Activated naive CD8-positive, alpha-beta T cell treated with anti-CD3 and anti-CD28 coated beads, Interleukin-2, amount 50 U/mL, for 24 hours (primary cell): Measurements from ENCODE around the gene PNRC1.
"Not testable (repeated sequence)": the region's sequence is repeated elsewhere in the genome, so short reads cannot be mapped to it uniquely, and the experiment has no call there.

ENCODE experiments used
- ATAC-seq: fragments of 150-1000 bp; cut with Tn5 transposase; one replicate; pipeline ENCODE4 v1.10.0; 2021
- DNase-seq: peaks from one replicate; pipeline ENCODE4 v3.0.0; 2021
- H3K27ac Mint-ChIP-seq: one replicate; pipeline ENCODE4 v1.8.0; 2021; ENCODE audit warnings: mild to moderate bottlenecking, mixed read lengths
- H3K27me3 Mint-ChIP-seq: one replicate; pipeline ENCODE4 v1.8.0; 2021; ENCODE audit warnings: mixed read lengths
- H3K36me3 Mint-ChIP-seq: one replicate; pipeline ENCODE4 v1.8.0; 2021; ENCODE audit warnings: low read depth, mixed read lengths
- H3K4me1 Mint-ChIP-seq: one replicate; pipeline ENCODE4 v1.8.0; 2021; ENCODE audit warnings: mixed read lengths
- H3K4me3 Mint-ChIP-seq: one replicate; pipeline ENCODE4 v1.8.0; 2021; ENCODE audit warnings: mild to moderate bottlenecking, moderate library complexity, mixed read lengths
- H3K9me3 Mint-ChIP-seq: one replicate; pipeline ENCODE4 v1.8.0; 2021; ENCODE audit warnings: mixed read lengths

Gene PNRC1

DNA sequence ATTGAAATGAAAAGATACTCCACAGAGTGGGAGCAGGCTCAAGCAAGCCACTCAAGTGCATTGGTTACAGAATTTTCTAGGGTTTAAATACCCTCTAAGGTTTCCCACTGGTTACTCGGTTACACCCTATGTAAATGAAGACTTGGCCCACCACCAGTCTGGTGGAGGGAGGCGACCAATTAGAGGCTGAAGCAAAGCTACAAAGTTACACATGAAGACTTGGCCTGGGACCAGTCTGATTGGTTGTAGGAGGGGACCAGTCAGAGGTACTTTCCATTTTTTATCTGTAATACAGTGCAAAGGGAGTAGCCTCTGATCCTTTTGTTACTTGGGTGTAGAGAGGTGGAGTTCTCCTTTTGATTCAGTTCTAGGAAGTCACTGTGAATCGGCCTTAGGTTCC, 29.7 kb downstream of the PNRC1 start:
- no peak for DNase-seq
- Mint-ChIP-seq H3K4me3 (no peak overlapping the region), H3K27ac (no peak overlapping the region), H3K27me3 (no peaks in the 10 kb centered on the region), H3K36me3 (no peaks in the 10 kb centered on the region), H3K9me3 (no peaks in the 10 kb centered on the region), H3K4me1 (no peaks in the 10 kb centered on the region)
- ATAC-seq, result no peak

DNA sequence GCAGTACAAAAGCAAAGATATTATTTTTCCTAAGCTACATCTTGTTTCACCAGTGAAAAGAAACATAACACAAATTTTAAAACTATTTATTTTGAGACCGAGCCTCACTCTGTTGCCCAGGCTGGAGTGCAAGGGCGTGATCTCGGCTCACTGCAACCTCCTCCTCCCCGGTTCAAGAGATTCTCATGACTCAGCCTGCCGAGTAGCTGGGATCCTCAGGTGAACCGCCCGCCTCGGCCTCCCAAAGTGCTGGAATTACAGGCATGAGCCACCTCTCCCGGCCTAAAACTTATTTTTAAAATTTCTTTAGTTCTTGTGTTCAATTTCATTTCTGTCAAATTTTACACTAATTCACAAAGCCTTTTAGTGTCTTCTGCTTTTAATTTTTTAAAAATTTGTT, 31.4 kb downstream of the PNRC1 start:
- no peak for DNase-seq
- no peak overlapping the region for H3K27ac Mint-ChIP-seq
- ATAC-seq, result no peak
- H3K36me3 Mint-ChIP-seq, result no peaks in the 10 kb centered on the region
- peaks cover 2% of the 10 kb centered on the region for H3K27me3 Mint-ChIP-seq
- H3K9me3 Mint-ChIP-seq, result no peaks in the 10 kb centered on the region
- no peak overlapping the region for H3K4me3 Mint-ChIP-seq
- peaks cover 2% of the 10 kb centered on the region for H3K4me1 Mint-ChIP-seq

DNA sequence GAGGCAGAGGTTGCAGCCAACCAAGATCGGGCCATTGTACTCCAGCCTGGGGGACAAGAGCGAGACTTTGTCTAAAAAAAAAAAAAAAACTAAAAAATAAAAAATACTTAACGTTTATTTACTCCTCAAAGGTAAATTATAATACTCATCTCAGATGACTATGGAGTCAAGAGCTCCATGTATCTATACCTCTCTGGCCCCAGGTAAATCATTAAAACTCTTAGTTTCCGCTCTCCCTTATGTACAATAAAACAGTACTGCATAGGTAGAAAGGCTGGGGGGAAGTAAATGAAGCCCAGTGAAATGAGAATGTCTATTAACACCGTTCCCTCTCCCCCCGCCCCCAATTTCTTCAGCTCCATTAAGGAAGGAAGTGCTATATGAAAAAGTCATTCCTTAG, 36.2 kb downstream of the PNRC1 start:
- Mint-ChIP-seq H3K4me3 (peak overlapping the region; percentile 80), H3K27ac (no peak overlapping the region), H3K36me3 (no peaks in the 10 kb centered on the region), H3K4me1 (peaks cover 6% of the 10 kb centered on the region), H3K9me3 (no peaks in the 10 kb centered on the region), H3K27me3 (peaks cover 6% of the 10 kb centered on the region)
- no peak for ATAC-seq
- DNase-seq, result no peak

DNA sequence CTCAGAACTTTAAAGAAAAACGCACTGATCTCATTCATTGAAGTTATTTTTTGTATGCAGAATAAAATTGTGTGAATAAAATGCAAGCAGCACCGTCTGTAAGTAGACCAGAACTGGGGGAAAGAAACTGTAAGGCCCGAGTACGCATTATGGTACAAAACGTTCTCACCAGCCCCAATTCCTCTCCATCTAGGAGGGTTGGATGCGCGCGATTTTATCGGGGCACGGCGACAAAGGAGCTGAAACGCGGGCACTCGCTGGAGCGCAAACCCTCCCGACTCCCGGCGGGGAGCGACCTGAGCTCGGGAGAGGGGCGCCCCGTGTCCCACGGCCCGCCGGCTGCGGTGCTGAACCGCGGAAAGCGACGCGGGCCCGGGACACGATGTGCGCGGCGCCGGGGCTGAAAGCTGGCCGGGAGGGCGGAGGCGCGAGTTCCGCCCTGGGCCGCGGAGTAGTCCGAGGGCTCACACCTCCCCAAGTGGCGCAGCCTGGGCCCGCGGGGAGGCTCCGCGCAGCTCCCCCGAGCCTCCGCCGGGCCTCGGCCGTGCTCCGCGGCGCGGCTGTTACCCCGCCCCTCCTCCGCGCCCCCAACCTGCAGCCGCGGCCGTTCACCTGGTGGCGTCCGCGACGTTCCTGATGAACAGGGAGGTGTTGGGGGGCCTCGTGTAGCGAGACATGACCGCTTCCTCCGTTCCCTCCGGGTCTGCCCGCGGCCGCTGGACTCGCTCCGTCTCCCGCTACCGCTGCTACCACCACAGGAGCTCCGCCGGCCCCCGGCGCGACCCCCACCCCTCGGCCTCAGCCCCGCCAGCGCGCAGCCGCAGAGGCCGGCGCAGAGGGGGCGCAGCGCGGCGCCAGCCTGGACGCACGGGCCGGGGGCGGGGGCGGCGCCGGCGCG, 36.9 kb downstream of the PNRC1 start, which contains the start of gene SRSF12:
Gene SRSF12, minus strand, starts transcription at position 861 of the 898 bp plus-strand sequence. Its CDS starts 184 bp downstream, at position 677.
- peaks cover 6% of the 10 kb centered on the region for H3K27me3 Mint-ChIP-seq
- peak; percentile 89 for ATAC-seq
- H3K4me3 Mint-ChIP-seq, result peak within 1 kb of the TSS; percentile 80
- no peaks in the 10 kb centered on the region for H3K9me3 Mint-ChIP-seq
- peaks cover 6% of the 10 kb centered on the region for H3K4me1 Mint-ChIP-seq
- peak within 1 kb of the TSS; percentile 33 for H3K27ac Mint-ChIP-seq
- DNase-seq, result peak; percentile 39
- no peaks in the 10 kb centered on the region for H3K36me3 Mint-ChIP-seq

DNA sequence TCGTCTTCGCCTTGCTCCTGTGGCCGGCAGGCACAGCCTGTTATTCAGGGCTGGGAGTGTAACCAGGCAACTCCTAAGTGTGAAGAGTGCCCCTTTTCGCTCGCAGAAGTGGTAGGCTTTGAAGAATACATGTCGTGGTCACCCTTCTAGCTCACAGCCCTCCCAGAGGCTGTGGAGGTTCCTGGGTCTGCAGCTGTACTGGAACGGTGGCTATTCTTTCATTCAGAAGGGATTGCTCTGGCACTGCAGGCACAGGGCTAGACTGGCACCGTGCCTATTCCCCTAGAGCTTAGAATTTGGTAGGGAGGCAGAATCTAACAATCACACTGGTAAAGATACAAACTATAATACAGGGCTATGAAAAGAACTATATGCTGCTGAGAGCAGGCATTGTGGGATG, 38.4 kb downstream of the PNRC1 start:
- ATAC-seq, result no peak
- H3K27ac Mint-ChIP-seq, result no peak overlapping the region
- no peak for DNase-seq
- no peaks in the 10 kb centered on the region for H3K9me3 Mint-ChIP-seq
- H3K27me3 Mint-ChIP-seq, result peaks cover 6% of the 10 kb centered on the region
- H3K4me3 Mint-ChIP-seq, result peak overlapping the region; percentile 69
- no peaks in the 10 kb centered on the region for H3K36me3 Mint-ChIP-seq
- H3K4me1 Mint-ChIP-seq, result peaks cover 6% of the 10 kb centered on the region

DNA sequence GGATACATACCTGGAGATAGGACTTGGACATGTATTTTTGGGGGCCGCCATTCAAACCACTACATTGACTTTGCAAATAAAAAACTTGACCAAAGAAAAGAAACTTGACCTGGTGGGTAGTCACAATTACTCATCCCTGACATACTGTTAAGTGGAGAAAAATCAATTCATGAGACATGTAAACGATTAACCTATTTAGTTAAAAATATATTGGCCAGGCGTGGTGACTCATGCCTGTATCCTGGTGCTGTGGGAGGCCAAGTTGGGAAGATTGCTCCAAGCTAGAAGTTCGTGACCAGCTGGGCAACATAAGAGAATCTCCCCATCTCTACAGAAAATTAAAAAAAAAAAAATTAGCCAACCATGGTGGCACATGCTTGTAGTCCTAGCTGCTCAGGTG, 39.8 kb downstream of the PNRC1 start:
- DNase-seq (no peak), ATAC-seq (no peak)
- Mint-ChIP-seq H3K27ac (no peak overlapping the region), H3K4me3 (no peak overlapping the region), H3K27me3 (peaks cover 6% of the 10 kb centered on the region), H3K4me1 (peaks cover 6% of the 10 kb centered on the region), H3K9me3 (no peaks in the 10 kb centered on the region), H3K36me3 (no peaks in the 10 kb centered on the region)

DNA sequence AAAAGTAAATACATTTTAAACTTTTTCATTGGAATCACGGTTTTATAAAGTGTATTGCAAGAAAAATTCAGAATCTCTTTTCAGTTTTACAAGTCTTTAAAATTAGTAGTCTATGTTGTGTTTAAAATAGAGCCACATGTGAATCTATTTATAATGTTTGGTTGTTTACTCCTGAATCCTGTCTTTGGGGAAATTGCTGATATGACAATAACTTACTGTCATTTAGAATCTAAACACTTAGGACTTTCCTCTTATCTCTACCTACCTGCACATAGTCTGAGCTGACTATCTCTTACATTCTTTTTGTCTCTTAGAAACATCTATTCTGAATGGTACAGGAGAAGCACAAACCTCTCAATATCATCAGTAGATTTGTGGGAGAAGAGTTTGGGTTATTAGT, 41.4 kb downstream of the PNRC1 start:
- Mint-ChIP-seq H3K9me3 (no peaks in the 10 kb centered on the region), H3K36me3 (no peaks in the 10 kb centered on the region), H3K27me3 (peaks cover 3% of the 10 kb centered on the region), H3K4me3 (no peak overlapping the region), H3K27ac (no peak overlapping the region), H3K4me1 (peaks cover 3% of the 10 kb centered on the region)
- ATAC-seq (no peak), DNase-seq (no peak)

DNA sequence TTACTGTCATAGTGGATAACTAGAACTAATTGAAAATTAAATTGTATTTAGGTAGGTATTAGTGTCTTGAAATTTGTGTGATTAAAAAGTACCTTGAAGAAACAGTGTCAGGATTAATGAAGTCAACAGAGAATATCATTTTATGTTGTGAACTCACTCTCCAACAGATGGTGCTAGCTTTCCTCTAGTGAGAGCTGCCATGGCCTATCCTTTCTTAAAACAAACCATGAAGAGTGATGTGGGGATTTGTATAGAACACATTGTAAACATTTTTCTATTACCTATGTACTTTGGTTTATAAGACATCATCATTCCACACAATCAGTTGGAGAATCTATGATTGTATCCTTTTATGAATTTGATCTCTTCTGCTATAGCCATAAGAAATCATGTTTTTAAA, 42.1 kb downstream of the PNRC1 start:
- ATAC-seq, result peak; percentile 43
- H3K4me1 Mint-ChIP-seq, result no peaks in the 10 kb centered on the region
- H3K27me3 Mint-ChIP-seq, result no peaks in the 10 kb centered on the region
- no peaks in the 10 kb centered on the region for H3K9me3 Mint-ChIP-seq
- H3K36me3 Mint-ChIP-seq, result no peaks in the 10 kb centered on the region
- no peak overlapping the region for H3K4me3 Mint-ChIP-seq
- no peak for DNase-seq
- H3K27ac Mint-ChIP-seq, result no peak overlapping the region

DNA sequence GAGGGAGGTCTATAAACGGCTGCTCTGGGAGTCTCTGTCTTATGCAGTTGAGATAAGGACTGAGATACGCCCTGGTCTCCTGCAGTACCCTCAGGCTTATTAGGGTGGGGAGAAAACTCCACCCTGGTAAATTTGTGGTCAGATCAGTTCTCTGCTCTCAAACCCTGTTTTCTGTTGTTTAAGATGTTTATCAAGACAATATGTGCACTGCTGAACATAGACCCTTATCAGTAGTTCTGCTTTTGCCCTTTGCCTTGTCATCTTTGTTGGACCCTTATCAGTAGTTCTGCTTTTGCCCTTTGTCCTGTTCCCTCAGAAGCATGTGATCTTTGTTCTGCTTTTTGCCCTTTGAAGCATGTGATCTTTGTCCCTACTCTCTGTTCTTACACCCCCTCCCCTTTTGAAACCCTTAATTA, 47.7 kb downstream of the PNRC1 start:
- H3K27ac Mint-ChIP-seq, H3K27me3 Mint-ChIP-seq, H3K4me3 Mint-ChIP-seq, H3K9me3 Mint-ChIP-seq, H3K4me1 Mint-ChIP-seq, DNase-seq, ATAC-seq, H3K36me3 Mint-ChIP-seq: not testable (repeated sequence)

DNA sequence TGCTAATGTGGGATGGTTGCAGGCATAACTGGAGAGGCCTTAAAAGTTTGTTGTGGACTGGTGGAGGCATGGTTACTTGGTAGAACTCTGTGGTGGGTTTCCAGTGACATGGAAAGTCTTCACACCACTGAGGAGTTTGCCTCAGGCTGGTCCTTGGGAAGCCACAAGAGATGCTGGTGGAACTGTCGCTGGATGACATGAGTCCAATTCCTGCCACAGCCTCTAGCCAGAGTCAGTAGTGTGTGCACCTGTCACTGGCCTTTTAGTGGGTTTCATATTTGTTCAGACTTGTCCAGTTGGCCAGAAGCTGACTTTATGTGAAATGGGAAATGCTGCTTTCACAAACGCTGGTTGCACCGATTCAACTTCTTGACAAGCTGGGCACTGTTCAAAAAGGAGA, 51.0 kb downstream of the PNRC1 start:
- Mint-ChIP-seq H3K27ac (no peak overlapping the region), H3K27me3 (no peaks in the 10 kb centered on the region), H3K4me3 (no peak overlapping the region), H3K9me3 (peaks cover 5% of the 10 kb centered on the region), H3K4me1 (no peaks in the 10 kb centered on the region), H3K36me3 (no peaks in the 10 kb centered on the region)
- ATAC-seq, result no peak
- no peak for DNase-seq

DNA sequence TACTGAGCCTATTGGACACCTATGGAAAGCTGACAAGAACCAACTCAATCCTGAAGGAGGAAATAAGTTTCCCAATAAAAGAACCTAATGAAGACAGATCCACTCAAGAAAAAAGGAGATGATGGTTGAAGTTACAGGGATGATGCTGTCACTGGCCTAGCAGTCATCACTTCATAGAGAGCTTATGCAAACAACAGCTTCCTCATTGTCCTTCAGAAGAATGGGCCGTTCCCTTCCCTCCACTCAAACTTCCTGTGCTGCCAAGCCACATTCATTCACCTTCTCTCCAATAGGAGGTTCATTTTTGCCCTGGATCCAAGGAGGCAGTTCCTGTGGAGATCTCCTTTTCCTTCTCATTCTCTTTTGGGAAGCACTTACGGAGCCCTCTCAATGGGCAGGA, 51.5 kb downstream of the PNRC1 start:
- H3K4me3 Mint-ChIP-seq, result no peak overlapping the region
- peaks cover 5% of the 10 kb centered on the region for H3K9me3 Mint-ChIP-seq
- H3K27ac Mint-ChIP-seq, result no peak overlapping the region
- no peak for ATAC-seq
- DNase-seq, result no peak
- no peaks in the 10 kb centered on the region for H3K4me1 Mint-ChIP-seq
- no peaks in the 10 kb centered on the region for H3K27me3 Mint-ChIP-seq
- H3K36me3 Mint-ChIP-seq, result no peaks in the 10 kb centered on the region

DNA sequence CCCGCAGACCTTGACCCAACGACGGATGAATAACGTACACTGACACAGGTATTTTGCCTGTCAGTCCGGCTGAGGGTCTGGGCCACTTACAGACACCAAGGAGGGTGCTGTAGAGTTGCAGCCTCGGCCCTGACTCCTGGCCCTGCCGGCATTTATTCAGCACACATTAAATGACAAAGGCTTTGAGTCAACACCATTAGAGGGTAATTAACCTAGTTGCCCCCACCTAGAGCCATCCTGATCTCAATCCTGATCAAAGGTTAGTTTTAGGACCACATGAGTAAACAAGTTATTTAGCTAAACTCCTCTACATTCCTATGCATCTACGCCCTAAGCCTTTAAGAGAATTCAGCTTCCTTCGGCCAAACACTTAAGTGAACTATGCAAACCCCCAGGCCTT, 53.4 kb downstream of the PNRC1 start:
- Mint-ChIP-seq H3K27me3 (no peaks in the 10 kb centered on the region), H3K4me1 (no peaks in the 10 kb centered on the region), H3K4me3 (no peak overlapping the region), H3K9me3 (no peaks in the 10 kb centered on the region), H3K36me3 (no peaks in the 10 kb centered on the region), H3K27ac (no peak overlapping the region)
- no peak for DNase-seq
- no peak for ATAC-seq

DNA sequence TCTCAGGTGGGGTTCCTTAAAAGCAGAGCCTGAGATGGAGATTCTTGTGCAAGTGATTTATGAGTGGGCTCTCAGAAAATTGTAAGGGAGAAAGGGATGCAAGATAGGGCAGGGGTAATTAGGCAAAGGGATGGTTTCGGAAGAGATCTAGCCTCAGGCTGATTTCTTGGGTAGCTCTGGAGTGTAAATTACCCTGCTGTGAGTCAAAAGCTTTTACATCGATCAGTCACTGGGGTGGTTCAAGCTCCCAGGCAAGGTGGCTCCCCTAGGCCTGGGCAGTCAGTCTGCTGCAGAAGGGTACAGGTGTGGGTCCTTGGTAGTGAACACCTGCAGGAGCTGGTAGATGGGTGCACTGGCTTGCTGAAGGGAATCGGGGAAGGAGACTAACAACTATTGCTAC, 54.2 kb downstream of the PNRC1 start:
- Mint-ChIP-seq H3K36me3 (no peaks in the 10 kb centered on the region), H3K27me3 (no peaks in the 10 kb centered on the region)

More for the DNA sequence above, 54.2 kb downstream of the PNRC1 start:
- Mint-ChIP-seq H3K27ac (no peak overlapping the region), H3K4me3 (no peak overlapping the region), H3K9me3 (no peaks in the 10 kb centered on the region), H3K4me1 (no peaks in the 10 kb centered on the region)
- no peak for DNase-seq
- ATAC-seq, result no peak
